Spinal cord (tissue), 10 donors: Measurements from ENCODE around the gene DPF3. TPM values are rescaled to one million over a fixed set of nuclear protein-coding genes. Genes with fewer than 3 reads are reported as not detected.

Experiments used
- DNase-seq, 6 donors: peaks; one replicate each; pipeline versions ENCODE4 v3.0.0 to v3.0.0-alpha.2; 2013 to 2015; ENCODE audit warnings: low spot score in 6 of 6, low read depth in 4 of 6
- H3K27ac ChIP-seq: one replicate; pipeline ENCODE4 v1.5.1; 2013; ENCODE audit warnings: low read depth, low read length, control low read depth
- H3K27me3 ChIP-seq: one replicate; pipeline ENCODE4 v1.6.1; 2013; ENCODE audit warnings: low read length; ENCODE audit not compliant: control insufficient read depth, insufficient read depth
- H3K36me3 ChIP-seq: one replicate; pipeline ENCODE4 v1.6.1; 2013; ENCODE audit warnings: low read length; ENCODE audit not compliant: control insufficient read depth, insufficient read depth
- H3K4me1 ChIP-seq: one replicate; pipeline ENCODE4 v1.6.1; 2013; ENCODE audit warnings: low read length; ENCODE audit not compliant: control insufficient read depth, insufficient read depth
- H3K4me3 ChIP-seq: one replicate; pipeline ENCODE4 v1.5.1; 2013; ENCODE audit warnings: low read depth, low read length, control low read depth
- H3K9me3 ChIP-seq: one replicate; pipeline ENCODE4 v1.6.1; 2013; ENCODE audit warnings: low read length; ENCODE audit not compliant: control insufficient read depth, insufficient read depth
- WGBS: methylation state at CpG from one replicate; pipeline ENCODE4 v1.1.5; 2013; ENCODE audit warnings: missing lambda C conversion rate; ENCODE audit not compliant: insufficient coverage; 5-methylcytosine and 5-hydroxymethylcytosine counted together
- polyA plus RNA-seq, 2 donors: library from polyadenylated mRNA; unstranded; fragments of 120-200 nt; gene quantifications; one replicate each; pipeline ENCODE4 v1.2.1, GENCODE V29; 2013; ENCODE audit not compliant: insufficient read length in 2 of 2
- total RNA-seq, 2 donors: library from RNA; depleted of rRNA in 1 of 2; stranded (reverse); fragments of 120-200 nt in 1 of 2; fragments of >200 nt in 1 of 2; gene quantifications; one replicate each; pipeline versions ENCODE4 v1.2.3 to v1.2.4, GENCODE V29; 2013 to 2014
- donor health status: healthy.

Gene DPF3
- total and polyA plus RNA-seq, 4 donors = 9.6 to 14.5 (median 12.8) TPM

- H3K36me3 ChIP-seq = peaks cover 14% of the 10 kb centered on the region
- peak overlapping the region; percentile 77 for H3K27ac ChIP-seq
- peaks cover 16% of the 10 kb centered on the region for H3K4me1 ChIP-seq
- WGBS = 3% methylated on average over 33 of the region's 33 CpGs
- peak in 1 of 6 donors; percentile 43 for DNase-seq
- H3K9me3 ChIP-seq = no peaks in the 10 kb centered on the region
- H3K4me3 ChIP-seq = peak overlapping the region; percentile 90
- H3K27me3 ChIP-seq = peaks cover 3% of the 10 kb centered on the region
Measured at GRCh38 chr14:72925815-72926291, 32.0 kb upstream of the DPF3 start.

GRCh38 chr14:72925171-72925759 lies 31.4 kb upstream of the DPF3 start:
- Histone ChIP-seq H3K36me3 (peaks cover 14% of the 10 kb centered on the region), H3K27ac (peak overlapping the region; percentile 77), H3K9me3 (no peaks in the 10 kb centered on the region), H3K4me3 (peak overlapping the region; percentile 90), H3K27me3 (peaks cover 3% of the 10 kb centered on the region), H3K4me1 (peaks cover 16% of the 10 kb centered on the region)
- peak in 1 of 6 donors; percentile 22 for DNase-seq
- 79% methylated on average over 20 of the region's 22 CpGs for WGBS

- H3K27ac ChIP-seq = no peak overlapping the region
- no peaks in the 10 kb centered on the region for H3K9me3 ChIP-seq
- DNase-seq = no peak
- peaks cover 3% of the 10 kb centered on the region for H3K27me3 ChIP-seq
- peaks cover 16% of the 10 kb centered on the region for H3K4me1 ChIP-seq
- H3K36me3 ChIP-seq = peaks cover 8% of the 10 kb centered on the region
- no peak overlapping the region for H3K4me3 ChIP-seq
- 70% methylated on average over 4 of the region's 5 CpGs for WGBS
Measured at GRCh38 chr14:72924337-72924736, 30.4 kb upstream of the DPF3 start.

- H3K9me3 ChIP-seq = no peaks in the 10 kb centered on the region
- no peaks in the 10 kb centered on the region for H3K36me3 ChIP-seq
- no peak overlapping the region for H3K4me3 ChIP-seq
- H3K27ac ChIP-seq = no peak overlapping the region
- peaks cover 13% of the 10 kb centered on the region for H3K4me1 ChIP-seq
- DNase-seq = no peak
- H3K27me3 ChIP-seq = peaks cover 5% of the 10 kb centered on the region
Measured at GRCh38 chr14:72921396-72921795, 27.5 kb upstream of the DPF3 start.

- no peaks in the 10 kb centered on the region for H3K36me3 ChIP-seq
- no peaks in the 10 kb centered on the region for H3K9me3 ChIP-seq
- no peak overlapping the region for H3K27ac ChIP-seq
- DNase-seq = no peak
- H3K4me1 ChIP-seq = peaks cover 3% of the 10 kb centered on the region
- H3K4me3 ChIP-seq = no peak overlapping the region
- WGBS = no CpG with 5 or more reads among the region's 2 CpGs
- peaks cover 5% of the 10 kb centered on the region for H3K27me3 ChIP-seq
Measured at GRCh38 chr14:72920008-72920407, 26.1 kb upstream of the DPF3 start.

- peaks cover 3% of the 10 kb centered on the region for H3K4me1 ChIP-seq
- no peaks in the 10 kb centered on the region for H3K36me3 ChIP-seq
- H3K27ac ChIP-seq = no peak overlapping the region
- no peaks in the 10 kb centered on the region for H3K9me3 ChIP-seq
- no peak overlapping the region for H3K4me3 ChIP-seq
- 3% methylated on average over 3 of the region's 9 CpGs for WGBS
- DNase-seq = peak in 2 of 6 donors; percentile 17 to 73
- peaks cover 2% of the 10 kb centered on the region for H3K27me3 ChIP-seq
Measured at GRCh38 chr14:72917094-72917802, 23.3 kb upstream of the DPF3 start.

GRCh38 chr14:72916174-72916573 lies 22.3 kb upstream of the DPF3 start:
- DNase-seq = no peak
- Histone ChIP-seq H3K9me3 (no peaks in the 10 kb centered on the region), H3K27ac (no peak overlapping the region), H3K27me3 (peaks cover 2% of the 10 kb centered on the region), H3K36me3 (no peaks in the 10 kb centered on the region), H3K4me1 (peaks cover 3% of the 10 kb centered on the region), H3K4me3 (no peak overlapping the region)
- 56% methylated on average over 6 of the region's 6 CpGs for WGBS

- H3K9me3 ChIP-seq = no peaks in the 10 kb centered on the region
- 88% methylated on average over 1 of the region's 2 CpGs for WGBS
- DNase-seq = no peak
Measured at GRCh38 chr14:72913809-72914208, 19.9 kb upstream of the DPF3 start.

GRCh38 chr14:72909163-72909562 lies 15.3 kb upstream of the DPF3 start:
- Histone ChIP-seq H3K27ac (no peak overlapping the region), H3K36me3 (no peaks in the 10 kb centered on the region), H3K9me3 (no peaks in the 10 kb centered on the region), H3K4me3 (no peak overlapping the region), H3K27me3 (peaks cover 2% of the 10 kb centered on the region), H3K4me1 (no peaks in the 10 kb centered on the region)
- peak in 1 of 6 donors; percentile 49 for DNase-seq
- WGBS = 56% methylated on average over 5 of the region's 5 CpGs

More at GRCh38 chr14:72913809-72914208, 19.9 kb upstream of the DPF3 start:
- Histone ChIP-seq H3K4me1 (peaks cover 3% of the 10 kb centered on the region), H3K36me3 (no peaks in the 10 kb centered on the region), H3K27ac (no peak overlapping the region), H3K4me3 (no peak overlapping the region), H3K27me3 (peaks cover 2% of the 10 kb centered on the region)

- H3K27me3 ChIP-seq = peaks cover 2% of the 10 kb centered on the region
- no peak overlapping the region for H3K4me3 ChIP-seq
- H3K36me3 ChIP-seq = no peaks in the 10 kb centered on the region
- H3K4me1 ChIP-seq = no peaks in the 10 kb centered on the region
- H3K27ac ChIP-seq = no peak overlapping the region
- DNase-seq = no peak
- H3K9me3 ChIP-seq = no peaks in the 10 kb centered on the region
- WGBS = no CpG with 5 or more reads among the region's 5 CpGs
Measured at GRCh38 chr14:72907886-72908285, 14.0 kb upstream of the DPF3 start.
